ENCODE data around the gene ADORA2B.
A peak's percentile ranks its signal among the peaks of the same experiment; 100 is the strongest.

GRCh38 chr17:16013943-16014407 lies 69.0 kb downstream of the ADORA2B start:
- TF ChIP-seq CTCF (conservative IDR thresholded peaks at IDR 0.05; ENCODE audit: low read depth in 2 of 2) (peak; percentile 40 to 60), EZH2 (IDR thresholded peaks at IDR 0.05; ENCODE audit: low read depth, unreplicated experiment) (no peak), POLR2AphosphoS5 (IDR thresholded peaks at IDR 0.05; ENCODE audit: low read depth) (no peak), EZH2phosphoT487 (IDR thresholded peaks at IDR 0.05; ENCODE audit: unreplicated experiment) (no peak), ZNF114 (CRISPR knock-in tag; IDR thresholded peaks at IDR 0.05) (no peak), REST (IDR thresholded peaks at IDR 0.05; ENCODE audit: unreplicated experiment) (no peak), ETS1 (IDR thresholded peaks at IDR 0.05) (no peak), NANOG (IDR thresholded peaks at IDR 0.05; ENCODE audit: borderline replicate concordance) (no peak), CREB1 (CRISPR knock-in tag; IDR thresholded peaks at IDR 0.05; ENCODE audit: low read depth) (no peak)
